GM12878 (cell line): ENCODE measurements around the gene MAPKAP1. TPM values are rescaled to one million over a fixed set of nuclear protein-coding genes. Genes with fewer than 3 reads are reported as not detected.

Experiments used
- EED ChIP-seq: sonication (generic); IDR thresholded peaks from 2 replicates; pipeline ENCODE4 v1.6.1; 2016; ENCODE audit warnings: antibody characterized with exemption, low read depth
- FOXK2 ChIP-seq: fragments of 450-650 bp; IDR thresholded peaks from 2 replicates; pipeline ENCODE4 v1.6.1; 2017; ENCODE audit warnings: mild to moderate bottlenecking, moderate library complexity
- IKZF2 ChIP-seq, 2 experiments: fragments of 450-650 bp; IDR thresholded peaks; 2 replicates each; pipeline ENCODE4 v1.6.1; 2017; ENCODE audit warnings: mild to moderate bottlenecking in 2 of 2, moderate library complexity in 2 of 2
- JUNB ChIP-seq: IDR thresholded peaks from 2 replicates; pipeline ENCODE4 v1.6.1; 2016; ENCODE audit warnings: antibody characterized with exemption, mild to moderate bottlenecking
- KLF5 ChIP-seq: fragments of 450-650 bp; IDR thresholded peaks from 2 replicates; pipeline ENCODE4 v1.6.1; 2014; ENCODE audit warnings: mild to moderate bottlenecking; ENCODE audit not compliant: partially characterized antibody
- MAX ChIP-seq: IDR thresholded peaks from 2 replicates; pipeline ENCODE4 v1.6.1; 2012; ENCODE audit warnings: low read depth, low read length, improper control_type of control experiment
- NKRF ChIP-seq: fragments of 450-650 bp; conservative IDR thresholded peaks from 2 replicates; pipeline ENCODE4 v1.6.1; 2017; ENCODE audit warnings: mild to moderate bottlenecking, moderate library complexity
- NR2C2 ChIP-seq: IDR thresholded peaks from 2 replicates; pipeline ENCODE4 v1.6.1; 2011; ENCODE audit warnings: borderline replicate concordance, low read depth; ENCODE audit not compliant: control insufficient read depth, insufficient read length
- NRF1 ChIP-seq: conservative IDR thresholded peaks from 2 replicates; pipeline ENCODE4 v1.6.1; 2011; ENCODE audit warnings: mild to moderate bottlenecking, low read depth, low read length, improper control_type of control experiment
- PAX8 ChIP-seq: fragments of 450-650 bp; IDR thresholded peaks from 2 replicates; pipeline ENCODE4 v1.6.1; 2017; ENCODE audit warnings: mild to moderate bottlenecking, moderate library complexity
- POLR2AphosphoS2 ChIP-seq: IDR thresholded peaks from 2 replicates; pipeline ENCODE4 v1.6.1; 2011; ENCODE audit warnings: low read depth, mild to moderate bottlenecking, low read length, improper control_type of control experiment, moderate library complexity
- POU2F2 ChIP-seq: IDR thresholded peaks from 3 replicates; pipeline ENCODE4 v1.6.1; 2011; ENCODE audit warnings: low read depth, mild to moderate bottlenecking, low read length, borderline replicate concordance
- RAD21 ChIP-seq: IDR thresholded peaks from 2 replicates; pipeline ENCODE4 v1.6.1; 2011; ENCODE audit warnings: mild to moderate bottlenecking, low read depth, low read length, moderate library complexity; ENCODE audit not compliant: insufficient read depth
- RCOR1 ChIP-seq: conservative IDR thresholded peaks from 2 replicates; pipeline ENCODE4 v1.6.1; 2012; ENCODE audit warnings: low read depth, low read length, improper control_type of control experiment
- RUNX3 ChIP-seq: IDR thresholded peaks from 2 replicates; pipeline ENCODE4 v1.6.1; 2012; ENCODE audit warnings: low read length, inconsistent platforms
- SIX5 ChIP-seq: IDR thresholded peaks from 2 replicates; pipeline ENCODE4 v1.6.1; 2011; ENCODE audit warnings: mild to moderate bottlenecking, low read depth, low read length, moderate library complexity; ENCODE audit not compliant: severe bottlenecking
- SMAD1 ChIP-seq: fragments of 450-650 bp; IDR thresholded peaks from 2 replicates; pipeline ENCODE4 v1.6.1; 2018; ENCODE audit warnings: mild to moderate bottlenecking, low read depth; ENCODE audit not compliant: partially characterized antibody
- SMAD5 ChIP-seq: IDR thresholded peaks from 2 replicates; pipeline ENCODE4 v1.6.1; 2016; ENCODE audit warnings: antibody characterized with exemption, low read depth
- SP1 ChIP-seq: IDR thresholded peaks from one replicate; pipeline ENCODE4 v1.6.1; 2011; ENCODE audit warnings: low read depth, low read length
- STAT3 ChIP-seq: IDR thresholded peaks from 2 replicates; pipeline ENCODE4 v1.6.1; 2011; ENCODE audit warnings: low read depth, low read length, improper control_type of control experiment
- SUZ12 ChIP-seq: fragments of 200-600 bp; sonication (generic); IDR thresholded peaks from one replicate; pipeline ENCODE4 v1.6.1; 2018; ENCODE audit warnings: antibody characterized with exemption, mild to moderate bottlenecking; ENCODE audit not compliant: unreplicated experiment
- TCF7 ChIP-seq: IDR thresholded peaks from 2 replicates; pipeline ENCODE4 v1.6.1; 2014; ENCODE audit warnings: antibody characterized with exemption, borderline replicate concordance
- YY1 ChIP-seq: IDR thresholded peaks from 2 replicates; pipeline ENCODE4 v1.6.1; 2011; ENCODE audit warnings: low read depth, mild to moderate bottlenecking, low read length
- ZBED1 ChIP-seq: IDR thresholded peaks from 2 replicates; pipeline ENCODE4 v1.6.1; 2016; ENCODE audit warnings: borderline replicate concordance
- polyA plus RNA-seq, 11 experiments: library from polyadenylated mRNA; depleted of rRNA in 4 of 11; unstranded in 6 of 11; stranded (reverse) in 5 of 11; fragments of >200 nt; fragmentation: Nextera tagmentation in 4 of 11; fragmentation: Illumina TruSeq in 1 of 11; extraction: Ambion mirVana in 4 of 11; extraction: Trizol in 1 of 11; gene quantifications; 1 replicate in 1 of 11; 2 replicates in 10 of 11; pipeline versions ENCODE4 v1.2.1 to v1.2.3, GENCODE V29; 2011 to 2016; ENCODE audit warnings: inconsistent platforms in 2 of 11, missing spikeins in 2 of 11, low read depth in 1 of 11
- total RNA-seq, 4 experiments: library from RNA; depleted of rRNA in 3 of 4; stranded (reverse); fragments of >200 nt in 3 of 4; fragmentation: Illumina TruSeq in 1 of 4; extraction: Trizol in 1 of 4; gene quantifications; 2 replicates each; pipeline versions ENCODE4 v1.2.1 to v1.2.3, GENCODE V29; 2013 to 2021
- TF ChIP-seq, protein P1 (sequence below): fragments of 450-650 bp; IDR thresholded peaks from 2 replicates; pipeline ENCODE4 v1.6.1; 2018; ENCODE audit warnings: mild to moderate bottlenecking, low read depth, moderate library complexity; ENCODE audit not compliant: partially characterized antibody
- TF ChIP-seq, protein P2 (sequence below): fragments of 450-650 bp; formaldehyde crosslinking; IDR thresholded peaks from 2 replicates; pipeline ENCODE4 v1.4.0; 2022; ENCODE audit warnings: mild to moderate bottlenecking, moderate library complexity

MAPKAP1 gene
- total and polyA plus RNA-seq, 10 of the 15 experiments (the other 5 are each of a cell fraction or from before 2014, with no cell fraction given), result 5.1 to 188 (median 105) TPM

DNA sequence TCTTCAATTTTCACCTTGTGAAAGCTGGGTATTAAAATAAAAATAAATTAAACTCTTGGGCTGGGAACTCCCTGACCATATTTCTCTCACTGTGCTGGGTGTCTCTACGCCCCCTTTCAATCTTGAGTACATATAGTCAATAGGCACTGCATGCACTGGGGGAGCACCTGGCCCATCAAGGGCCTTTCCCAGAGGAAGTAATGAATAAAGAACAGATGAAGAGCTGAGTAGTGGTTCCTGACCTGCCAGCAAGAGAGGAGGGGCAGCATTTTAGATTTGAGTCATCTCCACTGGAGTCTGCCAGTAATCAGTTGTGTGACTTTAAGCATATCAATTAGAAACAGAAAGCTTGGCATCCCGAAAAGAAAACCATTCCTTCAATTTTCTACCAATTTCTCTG, 6.2 kb downstream of the MAPKAP1 start (continued):
- TF ChIP-seq, protein P1, sequence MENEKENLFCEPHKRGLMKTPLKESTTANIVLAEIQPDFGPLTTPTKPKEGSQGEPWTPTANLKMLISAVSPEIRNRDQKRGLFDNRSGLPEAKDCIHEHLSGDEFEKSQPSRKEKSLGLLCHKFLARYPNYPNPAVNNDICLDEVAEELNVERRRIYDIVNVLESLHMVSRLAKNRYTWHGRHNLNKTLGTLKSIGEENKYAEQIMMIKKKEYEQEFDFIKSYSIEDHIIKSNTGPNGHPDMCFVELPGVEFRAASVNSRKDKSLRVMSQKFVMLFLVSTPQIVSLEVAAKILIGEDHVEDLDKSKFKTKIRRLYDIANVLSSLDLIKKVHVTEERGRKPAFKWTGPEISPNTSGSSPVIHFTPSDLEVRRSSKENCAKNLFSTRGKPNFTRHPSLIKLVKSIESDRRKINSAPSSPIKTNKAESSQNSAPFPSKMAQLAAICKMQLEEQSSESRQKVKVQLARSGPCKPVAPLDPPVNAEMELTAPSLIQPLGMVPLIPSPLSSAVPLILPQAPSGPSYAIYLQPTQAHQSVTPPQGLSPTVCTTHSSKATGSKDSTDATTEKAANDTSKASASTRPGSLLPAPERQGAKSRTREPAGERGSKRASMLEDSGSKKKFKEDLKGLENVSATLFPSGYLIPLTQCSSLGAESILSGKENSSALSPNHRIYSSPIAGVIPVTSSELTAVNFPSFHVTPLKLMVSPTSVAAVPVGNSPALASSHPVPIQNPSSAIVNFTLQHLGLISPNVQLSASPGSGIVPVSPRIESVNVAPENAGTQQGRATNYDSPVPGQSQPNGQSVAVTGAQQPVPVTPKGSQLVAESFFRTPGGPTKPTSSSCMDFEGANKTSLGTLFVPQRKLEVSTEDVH, result no peak
- no peak for TF ChIP-seq KLF5
- no peak; the same call in 1 of the 2 replicates for TF ChIP-seq RAD21
- no peak for TF ChIP-seq SIX5
- TF ChIP-seq NRF1, result no peak
- no peak for TF ChIP-seq FOXK2
- TF ChIP-seq IKZF2 (IDR thresholded peaks at IDR 0.05), result peak; percentile 95 to 97
- TF ChIP-seq JUNB, result peak; percentile 96
- no peak for TF ChIP-seq NKRF
- peak; percentile 86 for TF ChIP-seq RUNX3
- TF ChIP-seq, protein P2, sequence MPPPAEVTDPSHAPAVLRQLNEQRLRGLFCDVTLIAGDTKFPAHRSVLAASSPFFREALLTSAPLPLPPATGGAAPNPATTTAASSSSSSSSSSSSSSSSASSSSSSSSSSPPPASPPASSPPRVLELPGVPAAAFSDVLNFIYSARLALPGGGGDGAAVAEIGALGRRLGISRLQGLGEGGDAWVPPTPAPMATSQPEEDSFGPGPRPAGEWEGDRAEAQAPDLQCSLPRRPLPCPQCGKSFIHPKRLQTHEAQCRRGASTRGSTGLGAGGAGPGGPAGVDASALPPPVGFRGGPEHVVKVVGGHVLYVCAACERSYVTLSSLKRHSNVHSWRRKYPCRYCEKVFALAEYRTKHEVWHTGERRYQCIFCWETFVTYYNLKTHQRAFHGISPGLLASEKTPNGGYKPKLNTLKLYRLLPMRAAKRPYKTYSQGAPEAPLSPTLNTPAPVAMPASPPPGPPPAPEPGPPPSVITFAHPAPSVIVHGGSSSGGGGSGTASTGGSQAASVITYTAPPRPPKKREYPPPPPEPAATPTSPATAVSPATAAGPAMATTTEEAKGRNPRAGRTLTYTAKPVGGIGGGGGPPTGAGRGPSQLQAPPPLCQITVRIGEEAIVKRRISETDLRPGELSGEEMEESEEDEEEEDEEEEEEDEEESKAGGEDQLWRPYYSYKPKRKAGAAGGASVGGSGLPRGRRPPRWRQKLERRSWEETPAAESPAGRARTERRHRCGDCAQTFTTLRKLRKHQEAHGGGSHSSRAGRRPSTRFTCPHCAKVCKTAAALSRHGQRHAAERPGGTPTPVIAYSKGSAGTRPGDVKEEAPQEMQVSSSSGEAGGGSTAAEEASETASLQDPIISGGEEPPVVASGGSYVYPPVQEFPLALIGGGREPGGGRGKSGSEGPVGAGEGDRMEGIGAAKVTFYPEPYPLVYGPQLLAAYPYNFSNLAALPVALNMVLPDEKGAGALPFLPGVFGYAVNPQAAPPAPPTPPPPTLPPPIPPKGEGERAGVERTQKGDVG (CRISPR knock-in tag), result no peak
- peak; percentile 79 for TF ChIP-seq TCF7
- TF ChIP-seq STAT3, result no peak
- no peak for TF ChIP-seq PAX8
- peak; percentile 80; the same call in 1 of the 3 replicates for TF ChIP-seq POU2F2
- no peak for TF ChIP-seq SUZ12
- no peak for TF ChIP-seq POLR2AphosphoS2
- 0 out of 2 replicates have a peak, but pooled peaks have one; percentile 40 for TF ChIP-seq YY1
- peak; percentile 45 for TF ChIP-seq SP1
- no peak for TF ChIP-seq SMAD1
- TF ChIP-seq NR2C2, result no peak
- TF ChIP-seq SMAD5, result no peak
- TF ChIP-seq MAX, result no peak
- peak; percentile 86 for TF ChIP-seq ZBED1
- no peak for TF ChIP-seq RCOR1
- TF ChIP-seq EED, result peak; percentile 96
